K562 (cell line): ENCODE data around the gene JPT1. TPM values are rescaled to one million over a fixed set of nuclear protein-coding genes. Genes with fewer than 3 reads are reported as not detected.
A peak's percentile ranks its signal among the peaks of the same experiment; 100 is the strongest.

Experiments used
- CBX3 ChIP-seq, 2 experiments: IDR thresholded peaks; 1 replicate in 1 of 2; 2 replicates in 1 of 2; pipeline ENCODE4 v1.6.1; 2012; ENCODE audit warnings: inconsistent platforms in 2 of 2, low read length in 2 of 2, borderline replicate concordance in 1 of 2, control low read depth in 1 of 2
- SOX6 ChIP-seq: fragments of 450-650 bp; IDR thresholded peaks from 2 replicates; pipeline ENCODE4 v1.6.1; 2014; ENCODE audit warnings: mild to moderate bottlenecking
- ZNF76 ChIP-seq: fragments of 250-450 bp; sonication (Bioruptor Pico); IDR thresholded peaks from 2 replicates; pipeline ENCODE4 v1.4.0; 2020; ENCODE audit warnings: mild to moderate bottlenecking, moderate library complexity, borderline replicate concordance
- ZNF764 ChIP-seq: fragments of 250-450 bp; sonication (Bioruptor Pico); IDR thresholded peaks from 2 replicates; pipeline ENCODE4 v1.4.0; 2020; ENCODE audit warnings: low read depth, mild to moderate bottlenecking, moderate library complexity
- polyA plus RNA-seq, 8 experiments: library from polyadenylated mRNA; depleted of rRNA in 4 of 8; stranded (reverse) in 5 of 8; unstranded in 3 of 8; fragments of >200 nt; fragmentation: Nextera tagmentation in 2 of 8; fragmentation: Illumina TruSeq in 1 of 8; extraction: Ambion mirVana in 2 of 8; extraction: Trizol in 1 of 8; gene quantifications; 2 replicates each; pipeline versions ENCODE4 v1.2.1 to v1.2.3, GENCODE V29; 2011 to 2014; ENCODE audit warnings: inconsistent platforms in 1 of 8, missing spikeins in 1 of 8
- total RNA-seq, 7 experiments: library from RNA; depleted of rRNA in 6 of 7; stranded (reverse); fragments of >200 nt in 6 of 7; fragmentation: Illumina TruSeq in 2 of 7; extraction: Trizol in 2 of 7; gene quantifications; 2 replicates each; pipeline versions ENCODE4 v1.2.1 to v1.2.3, GENCODE V29; 2011 to 2021; ENCODE audit warnings: low replicate concordance in 1 of 7
- TF ChIP-seq, protein P1 (sequence below): fragments of 200-600 bp; sonication (generic); IDR thresholded peaks from one replicate; pipeline ENCODE4 v1.6.1; 2012; ENCODE audit warnings: mild to moderate bottlenecking, low read depth, low read length, inconsistent platforms
- TF ChIP-seq, protein P2 (sequence below): sonication (generic); formaldehyde crosslinking; IDR thresholded peaks from 2 replicates; pipeline ENCODE4 v1.8.0; 2023; ENCODE audit warnings: mild to moderate bottlenecking, missing genetic modification reagents

The JPT1 gene
- total and polyA plus RNA-seq, 9 of the 15 experiments (the other 6 are each of a cell fraction or from before 2014, with no cell fraction given), result 56.7 to 292 (median 144) TPM

DNA sequence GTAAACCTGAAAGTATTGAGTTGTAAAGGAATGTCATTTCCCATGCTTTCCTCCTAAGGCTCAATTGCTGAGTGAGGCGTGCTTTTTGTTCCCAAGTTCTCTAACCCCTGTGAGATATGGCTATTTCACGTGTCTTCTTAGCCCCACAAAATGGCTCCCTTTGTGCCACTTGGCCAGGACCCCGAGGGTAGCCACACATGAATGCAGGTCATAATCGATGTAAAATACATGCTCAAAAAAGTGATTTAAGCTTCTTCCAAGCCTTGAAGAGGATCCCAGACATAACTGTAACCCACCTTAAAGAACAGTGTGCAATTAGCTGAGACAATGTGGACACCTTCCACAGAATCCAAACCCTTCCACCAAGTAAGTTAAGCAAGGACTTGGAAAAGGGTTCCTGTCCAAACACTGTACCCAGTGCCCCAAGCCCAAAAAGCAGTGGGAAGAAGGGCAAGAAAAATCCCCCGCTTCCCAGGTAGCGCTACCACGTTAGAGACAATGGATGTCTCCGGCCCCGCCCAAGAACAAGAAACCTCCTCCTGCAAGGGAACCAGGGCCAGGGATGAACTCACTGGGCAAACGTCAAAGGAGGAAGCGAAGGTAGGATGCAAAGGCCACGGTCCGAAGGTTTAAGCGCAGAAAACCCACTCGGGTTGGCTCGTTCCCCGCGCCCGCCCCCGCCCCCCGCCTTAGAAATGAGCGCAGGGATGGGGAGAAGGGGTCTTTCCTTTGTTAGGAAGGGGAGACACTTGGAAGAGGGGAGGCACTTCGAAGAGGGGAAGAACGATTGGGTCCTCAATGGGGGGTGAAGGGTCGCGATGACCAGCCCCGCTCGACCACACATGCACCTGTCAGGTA is 1.2 kb downstream of the JPT1 start (continued):
- TF ChIP-seq, protein P1, sequence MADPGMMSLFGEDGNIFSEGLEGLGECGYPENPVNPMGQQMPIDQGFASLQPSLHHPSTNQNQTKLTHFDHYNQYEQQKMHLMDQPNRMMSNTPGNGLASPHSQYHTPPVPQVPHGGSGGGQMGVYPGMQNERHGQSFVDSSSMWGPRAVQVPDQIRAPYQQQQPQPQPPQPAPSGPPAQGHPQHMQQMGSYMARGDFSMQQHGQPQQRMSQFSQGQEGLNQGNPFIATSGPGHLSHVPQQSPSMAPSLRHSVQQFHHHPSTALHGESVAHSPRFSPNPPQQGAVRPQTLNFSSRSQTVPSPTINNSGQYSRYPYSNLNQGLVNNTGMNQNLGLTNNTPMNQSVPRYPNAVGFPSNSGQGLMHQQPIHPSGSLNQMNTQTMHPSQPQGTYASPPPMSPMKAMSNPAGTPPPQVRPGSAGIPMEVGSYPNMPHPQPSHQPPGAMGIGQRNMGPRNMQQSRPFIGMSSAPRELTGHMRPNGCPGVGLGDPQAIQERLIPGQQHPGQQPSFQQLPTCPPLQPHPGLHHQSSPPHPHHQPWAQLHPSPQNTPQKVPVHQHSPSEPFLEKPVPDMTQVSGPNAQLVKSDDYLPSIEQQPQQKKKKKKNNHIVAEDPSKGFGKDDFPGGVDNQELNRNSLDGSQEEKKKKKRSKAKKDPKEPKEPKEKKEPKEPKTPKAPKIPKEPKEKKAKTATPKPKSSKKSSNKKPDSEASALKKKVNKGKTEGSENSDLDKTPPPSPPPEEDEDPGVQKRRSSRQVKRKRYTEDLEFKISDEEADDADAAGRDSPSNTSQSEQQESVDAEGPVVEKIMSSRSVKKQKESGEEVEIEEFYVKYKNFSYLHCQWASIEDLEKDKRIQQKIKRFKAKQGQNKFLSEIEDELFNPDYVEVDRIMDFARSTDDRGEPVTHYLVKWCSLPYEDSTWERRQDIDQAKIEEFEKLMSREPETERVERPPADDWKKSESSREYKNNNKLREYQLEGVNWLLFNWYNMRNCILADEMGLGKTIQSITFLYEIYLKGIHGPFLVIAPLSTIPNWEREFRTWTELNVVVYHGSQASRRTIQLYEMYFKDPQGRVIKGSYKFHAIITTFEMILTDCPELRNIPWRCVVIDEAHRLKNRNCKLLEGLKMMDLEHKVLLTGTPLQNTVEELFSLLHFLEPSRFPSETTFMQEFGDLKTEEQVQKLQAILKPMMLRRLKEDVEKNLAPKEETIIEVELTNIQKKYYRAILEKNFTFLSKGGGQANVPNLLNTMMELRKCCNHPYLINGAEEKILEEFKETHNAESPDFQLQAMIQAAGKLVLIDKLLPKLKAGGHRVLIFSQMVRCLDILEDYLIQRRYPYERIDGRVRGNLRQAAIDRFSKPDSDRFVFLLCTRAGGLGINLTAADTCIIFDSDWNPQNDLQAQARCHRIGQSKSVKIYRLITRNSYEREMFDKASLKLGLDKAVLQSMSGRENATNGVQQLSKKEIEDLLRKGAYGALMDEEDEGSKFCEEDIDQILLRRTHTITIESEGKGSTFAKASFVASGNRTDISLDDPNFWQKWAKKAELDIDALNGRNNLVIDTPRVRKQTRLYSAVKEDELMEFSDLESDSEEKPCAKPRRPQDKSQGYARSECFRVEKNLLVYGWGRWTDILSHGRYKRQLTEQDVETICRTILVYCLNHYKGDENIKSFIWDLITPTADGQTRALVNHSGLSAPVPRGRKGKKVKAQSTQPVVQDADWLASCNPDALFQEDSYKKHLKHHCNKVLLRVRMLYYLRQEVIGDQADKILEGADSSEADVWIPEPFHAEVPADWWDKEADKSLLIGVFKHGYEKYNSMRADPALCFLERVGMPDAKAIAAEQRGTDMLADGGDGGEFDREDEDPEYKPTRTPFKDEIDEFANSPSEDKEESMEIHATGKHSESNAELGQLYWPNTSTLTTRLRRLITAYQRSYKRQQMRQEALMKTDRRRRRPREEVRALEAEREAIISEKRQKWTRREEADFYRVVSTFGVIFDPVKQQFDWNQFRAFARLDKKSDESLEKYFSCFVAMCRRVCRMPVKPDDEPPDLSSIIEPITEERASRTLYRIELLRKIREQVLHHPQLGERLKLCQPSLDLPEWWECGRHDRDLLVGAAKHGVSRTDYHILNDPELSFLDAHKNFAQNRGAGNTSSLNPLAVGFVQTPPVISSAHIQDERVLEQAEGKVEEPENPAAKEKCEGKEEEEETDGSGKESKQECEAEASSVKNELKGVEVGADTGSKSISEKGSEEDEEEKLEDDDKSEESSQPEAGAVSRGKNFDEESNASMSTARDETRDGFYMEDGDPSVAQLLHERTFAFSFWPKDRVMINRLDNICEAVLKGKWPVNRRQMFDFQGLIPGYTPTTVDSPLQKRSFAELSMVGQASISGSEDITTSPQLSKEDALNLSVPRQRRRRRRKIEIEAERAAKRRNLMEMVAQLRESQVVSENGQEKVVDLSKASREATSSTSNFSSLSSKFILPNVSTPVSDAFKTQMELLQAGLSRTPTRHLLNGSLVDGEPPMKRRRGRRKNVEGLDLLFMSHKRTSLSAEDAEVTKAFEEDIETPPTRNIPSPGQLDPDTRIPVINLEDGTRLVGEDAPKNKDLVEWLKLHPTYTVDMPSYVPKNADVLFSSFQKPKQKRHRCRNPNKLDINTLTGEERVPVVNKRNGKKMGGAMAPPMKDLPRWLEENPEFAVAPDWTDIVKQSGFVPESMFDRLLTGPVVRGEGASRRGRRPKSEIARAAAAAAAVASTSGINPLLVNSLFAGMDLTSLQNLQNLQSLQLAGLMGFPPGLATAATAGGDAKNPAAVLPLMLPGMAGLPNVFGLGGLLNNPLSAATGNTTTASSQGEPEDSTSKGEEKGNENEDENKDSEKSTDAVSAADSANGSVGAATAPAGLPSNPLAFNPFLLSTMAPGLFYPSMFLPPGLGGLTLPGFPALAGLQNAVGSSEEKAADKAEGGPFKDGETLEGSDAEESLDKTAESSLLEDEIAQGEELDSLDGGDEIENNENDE, result no peak
- TF ChIP-seq, protein P2, sequence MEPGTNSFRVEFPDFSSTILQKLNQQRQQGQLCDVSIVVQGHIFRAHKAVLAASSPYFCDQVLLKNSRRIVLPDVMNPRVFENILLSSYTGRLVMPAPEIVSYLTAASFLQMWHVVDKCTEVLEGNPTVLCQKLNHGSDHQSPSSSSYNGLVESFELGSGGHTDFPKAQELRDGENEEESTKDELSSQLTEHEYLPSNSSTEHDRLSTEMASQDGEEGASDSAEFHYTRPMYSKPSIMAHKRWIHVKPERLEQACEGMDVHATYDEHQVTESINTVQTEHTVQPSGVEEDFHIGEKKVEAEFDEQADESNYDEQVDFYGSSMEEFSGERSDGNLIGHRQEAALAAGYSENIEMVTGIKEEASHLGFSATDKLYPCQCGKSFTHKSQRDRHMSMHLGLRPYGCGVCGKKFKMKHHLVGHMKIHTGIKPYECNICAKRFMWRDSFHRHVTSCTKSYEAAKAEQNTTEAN (CRISPR knock-in tag), result no peak
- TF ChIP-seq ZNF764 (CRISPR knock-in tag) (no peak), CBX3 (IDR thresholded peaks at IDR 0.05; ENCODE audit: borderline replicate concordance in 1 of 2, low read length in 2 of 2) (no peak), ZNF76 (CRISPR knock-in tag) (no peak), SOX6 (0 out of 2 replicates have a peak, but pooled peaks have one; percentile 42)
- TF ChIP-seq, all 486 proteins: peak for 30
